ENCODE measurements around the gene COL4A1.

COL4A1 gene

GRCh38 chr13:110133425-110134235 is 173.3 kb downstream of the COL4A1 start:
- Histone ChIP-seq H3K4me1 (ENCODE audit: control insufficient read depth, insufficient read depth, low read length) (peaks cover 3% of the 10 kb centered on the region), H3K9me3 (ENCODE audit: control insufficient read depth, low read length) (no peaks in the 10 kb centered on the region), H3K9ac (ENCODE audit: low read length) (no peak overlapping the region), H3K4me3 (ENCODE audit: low read length) (no peak overlapping the region), H3K27me3 (ENCODE audit: control insufficient read depth, insufficient read depth, low read length) (no peaks in the 10 kb centered on the region), H3K36me3 (ENCODE audit: control insufficient read depth, insufficient read depth, low read length) (no peaks in the 10 kb centered on the region)

- H3K27me3 ChIP-seq (ENCODE audit: control insufficient read depth, insufficient read depth, low read length), result no peaks in the 10 kb centered on the region
- no peaks in the 10 kb centered on the region for H3K9me3 ChIP-seq (ENCODE audit: control insufficient read depth, low read length)
- no peak overlapping the region for H3K4me3 ChIP-seq (ENCODE audit: low read length)
- H3K4me1 ChIP-seq (ENCODE audit: control insufficient read depth, insufficient read depth, low read length), result no peaks in the 10 kb centered on the region
- no peaks in the 10 kb centered on the region for H3K36me3 ChIP-seq (ENCODE audit: control insufficient read depth, insufficient read depth, low read length)
- no peak overlapping the region for H3K9ac ChIP-seq (ENCODE audit: low read length)
These were observed 174.6 kb downstream of the COL4A1 start for GRCh38 chr13:110132225-110132982.

GRCh38 chr13:110131424-110131823 is 175.5 kb downstream of the COL4A1 start:
- Histone ChIP-seq H3K9me3 (ENCODE audit: control insufficient read depth, low read length) (no peaks in the 10 kb centered on the region), H3K9ac (ENCODE audit: low read length) (no peak overlapping the region), H3K36me3 (ENCODE audit: control insufficient read depth, insufficient read depth, low read length) (no peaks in the 10 kb centered on the region), H3K27me3 (ENCODE audit: control insufficient read depth, insufficient read depth, low read length) (no peaks in the 10 kb centered on the region), H3K4me1 (ENCODE audit: control insufficient read depth, insufficient read depth, low read length) (no peaks in the 10 kb centered on the region), H3K4me3 (ENCODE audit: low read length) (no peak overlapping the region)

DNA sequence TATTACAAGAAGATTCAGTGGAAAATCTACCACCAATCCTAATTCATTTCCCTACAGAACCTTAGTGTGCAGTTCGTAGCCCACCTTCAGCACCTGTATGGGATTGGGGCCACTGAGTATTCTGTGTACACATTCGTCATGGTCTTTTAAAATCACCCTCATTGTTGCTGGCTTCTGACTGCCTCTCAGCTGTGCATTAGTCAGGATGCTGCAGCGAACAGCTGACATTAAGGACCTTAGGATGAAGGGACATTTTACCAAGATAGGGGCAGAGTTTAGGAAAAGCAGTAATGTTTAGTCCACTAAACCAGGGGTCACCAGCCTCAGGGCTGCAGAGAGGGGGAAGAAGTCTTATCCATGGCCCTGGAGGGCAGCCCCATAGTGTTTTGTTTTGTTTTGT is 176.5 kb downstream of the COL4A1 start:
- no peaks in the 10 kb centered on the region for H3K4me1 ChIP-seq (ENCODE audit: control insufficient read depth, insufficient read depth, low read length)
- H3K27me3 ChIP-seq (ENCODE audit: control insufficient read depth, insufficient read depth, low read length), result no peaks in the 10 kb centered on the region
- H3K36me3 ChIP-seq (ENCODE audit: control insufficient read depth, insufficient read depth, low read length), result no peaks in the 10 kb centered on the region
- H3K9me3 ChIP-seq (ENCODE audit: control insufficient read depth, low read length), result no peaks in the 10 kb centered on the region
- H3K4me3 ChIP-seq (ENCODE audit: low read length), result no peak overlapping the region
- no peak overlapping the region for H3K9ac ChIP-seq (ENCODE audit: low read length)

DNA sequence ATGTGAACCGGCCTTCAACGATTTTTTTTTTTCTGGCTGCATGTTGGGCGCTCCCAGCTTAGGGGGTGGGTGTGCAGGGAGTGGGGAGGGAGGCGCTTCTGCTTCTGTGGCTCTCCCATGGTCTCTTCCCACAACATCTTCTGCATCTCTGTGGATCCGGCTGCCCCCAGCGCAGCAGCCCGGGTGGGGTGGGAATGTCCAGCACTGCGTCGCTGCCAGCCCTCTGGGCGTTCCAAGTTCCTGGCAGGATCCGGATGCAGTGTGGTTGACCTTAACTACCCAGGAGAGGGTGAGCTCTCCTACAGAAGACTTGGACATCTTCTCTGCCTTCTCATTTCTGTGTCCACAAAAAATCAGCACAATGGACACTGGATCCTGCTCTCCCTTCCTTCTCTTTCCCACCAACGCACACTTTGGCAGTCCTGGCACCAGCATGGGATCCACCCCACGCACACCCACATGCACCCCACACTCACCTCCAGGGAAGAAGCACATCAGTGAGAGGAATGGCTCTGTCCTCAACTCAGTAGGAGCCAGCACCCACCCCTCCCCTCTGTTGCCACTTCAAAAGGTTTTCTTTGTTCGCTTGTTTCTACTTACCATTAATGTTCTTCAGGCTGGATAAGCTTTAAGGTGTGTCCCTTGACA is 177.3 kb downstream of the COL4A1 start:
- H3K9me3 ChIP-seq (ENCODE audit: control insufficient read depth, low read length), result no peaks in the 10 kb centered on the region
- no peaks in the 10 kb centered on the region for H3K4me1 ChIP-seq (ENCODE audit: control insufficient read depth, insufficient read depth, low read length)
- H3K27me3 ChIP-seq (ENCODE audit: control insufficient read depth, insufficient read depth, low read length), result no peaks in the 10 kb centered on the region
- H3K36me3 ChIP-seq (ENCODE audit: control insufficient read depth, insufficient read depth, low read length), result no peaks in the 10 kb centered on the region
- H3K9ac ChIP-seq (ENCODE audit: low read length), result no peak overlapping the region
- no peak overlapping the region for H3K4me3 ChIP-seq (ENCODE audit: low read length)

DNA sequence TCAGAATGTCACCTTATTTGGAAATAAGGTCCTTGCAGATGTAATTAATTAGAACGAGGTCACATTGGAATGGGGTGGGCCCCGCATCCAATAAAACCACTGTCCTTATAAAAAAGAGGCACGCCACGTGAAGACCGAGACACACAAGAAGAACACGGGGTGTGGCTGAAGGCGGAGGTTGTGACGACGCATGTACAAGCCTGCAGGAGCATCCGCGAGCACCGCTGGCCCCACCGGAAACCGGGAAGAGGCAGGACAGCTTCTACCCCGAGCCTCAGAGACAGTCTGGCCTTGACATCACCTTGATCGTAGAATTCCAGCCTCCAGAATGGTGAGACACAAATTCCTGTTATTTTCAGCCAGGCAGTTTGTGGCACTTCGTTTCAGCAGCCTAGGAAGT is 177.9 kb downstream of the COL4A1 start:
- Histone ChIP-seq H3K9ac (ENCODE audit: low read length) (no peak overlapping the region), H3K9me3 (ENCODE audit: control insufficient read depth, low read length) (no peaks in the 10 kb centered on the region), H3K27me3 (ENCODE audit: control insufficient read depth, insufficient read depth, low read length) (no peaks in the 10 kb centered on the region), H3K36me3 (ENCODE audit: control insufficient read depth, insufficient read depth, low read length) (no peaks in the 10 kb centered on the region), H3K4me1 (ENCODE audit: control insufficient read depth, insufficient read depth, low read length) (no peaks in the 10 kb centered on the region), H3K4me3 (ENCODE audit: low read length) (no peak overlapping the region)

GRCh38 chr13:110128546-110128945 is 178.4 kb downstream of the COL4A1 start:
- no peaks in the 10 kb centered on the region for H3K9me3 ChIP-seq (ENCODE audit: control insufficient read depth, low read length)
- H3K4me3 ChIP-seq (ENCODE audit: low read length), result no peak overlapping the region
- no peak overlapping the region for H3K9ac ChIP-seq (ENCODE audit: low read length)
- H3K4me1 ChIP-seq (ENCODE audit: control insufficient read depth, insufficient read depth, low read length), result no peaks in the 10 kb centered on the region
- H3K36me3 ChIP-seq (ENCODE audit: control insufficient read depth, insufficient read depth, low read length), result no peaks in the 10 kb centered on the region
- no peaks in the 10 kb centered on the region for H3K27me3 ChIP-seq (ENCODE audit: control insufficient read depth, insufficient read depth, low read length)

DNA sequence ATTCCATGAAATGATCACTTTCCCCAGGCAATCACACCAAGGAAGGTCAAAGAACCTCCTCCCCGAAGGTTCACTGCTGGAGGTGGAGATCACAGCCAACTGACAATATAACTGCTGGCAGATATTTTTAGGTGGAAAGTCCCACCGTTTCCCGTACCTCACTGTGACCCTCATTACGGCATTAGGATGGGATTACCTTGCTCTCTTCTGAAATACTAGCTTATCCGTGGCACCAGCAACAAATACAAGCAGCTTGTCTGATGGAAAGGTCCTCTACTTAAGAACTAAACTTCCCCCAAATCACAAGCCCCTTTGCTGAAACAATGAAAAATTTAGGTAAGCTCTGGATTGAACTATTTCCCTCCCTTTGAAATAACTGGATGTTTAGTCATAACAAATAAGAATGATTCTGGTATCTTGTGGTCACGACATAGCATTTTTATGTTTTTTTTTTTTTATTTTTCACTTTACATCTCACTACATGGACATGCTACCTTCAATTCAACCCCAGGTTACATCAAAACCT is 178.9 kb downstream of the COL4A1 start:
- Histone ChIP-seq H3K9me3 (ENCODE audit: control insufficient read depth, low read length) (no peaks in the 10 kb centered on the region), H3K9ac (ENCODE audit: low read length) (no peak overlapping the region), H3K4me1 (ENCODE audit: control insufficient read depth, insufficient read depth, low read length) (no peaks in the 10 kb centered on the region), H3K4me3 (ENCODE audit: low read length) (no peak overlapping the region), H3K36me3 (ENCODE audit: control insufficient read depth, insufficient read depth, low read length) (no peaks in the 10 kb centered on the region), H3K27me3 (ENCODE audit: control insufficient read depth, insufficient read depth, low read length) (no peaks in the 10 kb centered on the region)

DNA sequence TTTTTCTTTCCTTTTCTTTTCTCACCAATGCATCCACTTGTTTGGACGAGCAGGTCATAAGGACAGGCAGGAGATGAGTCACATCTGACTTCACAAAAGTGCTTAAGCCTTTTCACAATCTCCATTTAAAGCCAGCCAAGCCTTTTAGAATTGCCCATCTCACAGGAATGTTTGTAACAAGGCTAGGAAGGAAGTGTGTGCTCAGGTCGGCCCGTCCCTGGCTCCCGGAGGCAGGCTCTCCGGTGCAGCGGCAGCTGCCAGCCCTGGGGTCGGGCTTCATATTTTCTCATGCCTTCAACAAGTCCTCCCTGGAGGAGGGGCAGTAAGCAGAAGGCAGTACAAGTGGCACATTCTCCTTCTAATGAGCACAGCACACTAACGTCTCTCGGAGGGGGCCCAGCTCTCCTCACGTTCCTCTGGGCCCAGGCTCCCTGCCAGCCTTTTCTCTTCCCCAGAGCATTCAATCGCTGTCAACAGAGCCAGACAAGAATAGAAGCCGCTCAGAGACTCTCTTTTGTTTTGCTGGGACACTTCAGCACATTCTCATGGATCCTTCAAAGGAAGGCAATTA is 180.5 kb downstream of the COL4A1 start:
- Histone ChIP-seq H3K36me3 (ENCODE audit: control insufficient read depth, insufficient read depth, low read length) (no peaks in the 10 kb centered on the region), H3K4me3 (ENCODE audit: low read length) (no peak overlapping the region), H3K9me3 (ENCODE audit: control insufficient read depth, low read length) (no peaks in the 10 kb centered on the region), H3K4me1 (ENCODE audit: control insufficient read depth, insufficient read depth, low read length) (no peaks in the 10 kb centered on the region), H3K9ac (ENCODE audit: low read length) (peak overlapping the region; percentile 43), H3K27me3 (ENCODE audit: control insufficient read depth, insufficient read depth, low read length) (no peaks in the 10 kb centered on the region)

- Histone ChIP-seq H3K36me3 (ENCODE audit: control insufficient read depth, insufficient read depth, low read length) (no peaks in the 10 kb centered on the region), H3K27me3 (ENCODE audit: control insufficient read depth, insufficient read depth, low read length) (peaks cover 2% of the 10 kb centered on the region), H3K4me1 (ENCODE audit: control insufficient read depth, insufficient read depth, low read length) (no peaks in the 10 kb centered on the region), H3K9me3 (ENCODE audit: control insufficient read depth, low read length) (no peaks in the 10 kb centered on the region), H3K4me3 (ENCODE audit: low read length) (no peak overlapping the region), H3K9ac (ENCODE audit: low read length) (no peak overlapping the region)
These were observed 181.2 kb downstream of the COL4A1 start for GRCh38 chr13:110125613-110126272.

DNA sequence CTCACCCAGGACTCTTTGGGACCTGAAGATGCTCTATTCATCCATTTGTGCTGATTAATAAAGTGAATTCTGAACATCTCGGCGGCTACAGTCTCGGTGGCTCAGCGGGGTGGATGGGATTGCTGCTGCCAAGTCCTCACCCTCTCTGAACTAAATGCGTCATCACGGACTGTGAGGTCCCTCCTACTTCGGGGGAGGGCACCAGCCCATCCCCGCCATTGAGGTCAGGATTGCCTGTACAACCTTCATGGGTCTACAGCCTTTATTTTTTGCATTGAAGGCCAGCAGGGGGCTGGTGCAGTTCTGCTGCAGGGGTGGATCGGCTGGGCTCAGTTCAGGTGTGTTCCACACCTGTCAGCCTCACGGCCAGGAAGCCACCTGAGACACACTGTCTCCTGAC is 181.8 kb downstream of the COL4A1 start:
- H3K9me3 ChIP-seq (ENCODE audit: control insufficient read depth, low read length), result no peaks in the 10 kb centered on the region
- no peaks in the 10 kb centered on the region for H3K36me3 ChIP-seq (ENCODE audit: control insufficient read depth, insufficient read depth, low read length)
- no peak overlapping the region for H3K4me3 ChIP-seq (ENCODE audit: low read length)
- peaks cover 6% of the 10 kb centered on the region for H3K27me3 ChIP-seq (ENCODE audit: control insufficient read depth, insufficient read depth, low read length)
- H3K9ac ChIP-seq (ENCODE audit: low read length), result no peak overlapping the region
- H3K4me1 ChIP-seq (ENCODE audit: control insufficient read depth, insufficient read depth, low read length), result no peaks in the 10 kb centered on the region
